HG03457 (cell line): Measurements from ENCODE around the gene ZNF615.
"Not testable (repeated sequence)": the region's sequence is repeated elsewhere in the genome, so short reads cannot be mapped to it uniquely, and the experiment has no call there.

Source experiments
- ATAC-seq: cut with Tn5 transposase; IDR thresholded peaks from one replicate; pipeline ENCODE4 v1.9.1; 2021; ENCODE audit warnings: moderate number of reproducible peaks; ENCODE audit not compliant: unreplicated experiment

Gene ZNF615

DNA sequence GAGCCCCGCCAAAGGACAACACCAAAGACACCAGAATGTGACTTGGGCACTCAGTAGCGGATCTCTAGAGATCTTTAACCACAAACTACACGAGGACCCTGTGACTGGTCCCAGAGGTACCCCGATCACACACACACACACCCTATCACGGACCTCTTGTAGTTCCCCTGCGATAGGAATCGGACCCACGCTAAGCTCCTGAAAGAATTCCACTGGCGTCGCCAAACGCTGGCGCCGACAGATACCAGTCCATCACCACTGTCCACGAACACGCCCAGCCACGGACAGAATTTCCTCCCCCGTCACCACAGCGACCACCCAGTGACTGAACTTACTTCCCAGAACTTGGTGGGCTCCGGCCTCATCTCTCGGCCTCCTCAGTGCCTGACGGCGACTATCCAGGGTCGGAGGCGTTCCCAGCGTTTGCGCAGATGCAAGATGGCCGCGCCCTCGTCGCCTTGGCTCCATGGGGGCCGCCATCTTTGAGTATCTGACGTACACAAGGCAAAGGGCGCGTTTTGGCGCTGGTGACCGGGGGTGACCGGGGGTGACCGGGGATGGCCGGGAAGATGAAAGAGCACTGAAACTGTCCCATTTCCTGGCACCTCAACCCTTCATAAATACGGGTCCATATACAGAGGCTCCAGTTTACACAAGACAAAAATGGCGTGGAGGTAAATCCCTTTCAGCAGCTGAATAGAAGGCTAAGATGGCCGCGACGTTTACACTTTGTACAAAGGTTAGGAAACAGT is at the start of gene ZNF615:
TSS of gene ZNF615 (minus strand) at position 406 of the 752 bp plus-strand sequence. CDS start 4,500 bp downstream, outside the sequence.
- peak; percentile 65 for ATAC-seq

DNA sequence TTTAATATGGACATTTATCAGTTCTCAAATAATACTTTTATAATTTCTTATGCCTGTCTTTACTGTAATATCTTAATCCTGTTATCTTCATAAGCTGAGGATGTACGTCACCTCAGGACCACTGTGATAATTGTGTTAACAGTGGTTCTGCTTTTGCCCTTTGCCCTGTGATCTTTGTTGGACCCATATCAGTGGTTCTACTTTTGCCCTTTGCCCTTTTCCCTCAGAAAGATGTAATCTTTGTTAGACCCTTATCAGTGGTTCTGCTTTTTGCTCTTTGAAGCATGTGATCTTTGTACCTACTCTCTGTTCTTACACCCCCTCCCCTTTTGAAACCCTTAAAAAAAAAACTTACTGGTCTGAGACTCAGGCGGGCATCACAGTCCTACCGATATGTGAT is 48.5 kb upstream of the ZNF615 start:
- ATAC-seq, result not testable (repeated sequence)

DNA sequence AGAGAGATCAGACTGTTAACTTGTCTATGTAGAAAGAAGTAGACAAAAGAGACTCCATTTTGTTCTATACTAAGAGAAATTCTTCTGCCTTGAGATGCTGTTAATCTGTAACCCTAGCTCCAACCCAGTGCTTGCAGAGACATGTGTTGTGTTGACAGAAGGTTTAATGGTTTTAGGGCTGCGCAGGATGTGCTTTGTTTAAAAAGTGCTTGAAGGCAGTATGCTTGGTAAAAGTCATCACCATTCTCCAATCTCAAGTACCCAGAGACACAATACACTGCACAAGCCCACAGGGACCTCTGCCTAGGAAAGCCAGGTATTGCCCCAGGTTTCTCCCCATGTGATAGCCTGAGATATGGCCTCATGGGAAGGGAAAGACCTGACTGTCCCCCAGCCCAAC is 43.7 kb upstream of the ZNF615 start:
- not testable (repeated sequence) for ATAC-seq

- peak; percentile 77 for ATAC-seq
Measured at GRCh38 chr19:52048555-52049501, 40.8 kb upstream of the ZNF615 start, which contains the start of gene ZNF432. Gene ZNF432 (minus strand): TSS chr19:52048838. CDS start chr19:52046868, 1,970 bp downstream.

DNA sequence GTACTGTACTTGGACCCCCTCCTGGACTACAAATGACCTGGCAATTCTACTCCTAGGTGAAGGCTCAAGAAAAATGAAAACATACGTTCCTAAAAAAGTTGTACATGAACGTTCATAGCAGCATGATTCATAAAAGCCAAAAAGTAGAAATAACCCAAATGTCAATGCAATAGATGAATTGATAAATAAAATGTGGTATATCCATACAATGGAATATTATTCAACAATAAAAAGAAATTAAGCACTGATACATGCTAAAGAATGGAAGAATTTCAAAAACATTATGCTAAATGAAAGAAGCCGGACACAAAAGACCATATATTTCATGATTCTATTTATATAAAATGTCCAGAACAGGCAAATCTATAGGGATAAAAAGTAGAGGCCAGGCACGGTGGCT is 31.2 kb upstream of the ZNF615 start:
- no peak for ATAC-seq

GRCh38 chr19:52034051-52034728 is 26.2 kb upstream of the ZNF615 start:
- no peak for ATAC-seq

DNA sequence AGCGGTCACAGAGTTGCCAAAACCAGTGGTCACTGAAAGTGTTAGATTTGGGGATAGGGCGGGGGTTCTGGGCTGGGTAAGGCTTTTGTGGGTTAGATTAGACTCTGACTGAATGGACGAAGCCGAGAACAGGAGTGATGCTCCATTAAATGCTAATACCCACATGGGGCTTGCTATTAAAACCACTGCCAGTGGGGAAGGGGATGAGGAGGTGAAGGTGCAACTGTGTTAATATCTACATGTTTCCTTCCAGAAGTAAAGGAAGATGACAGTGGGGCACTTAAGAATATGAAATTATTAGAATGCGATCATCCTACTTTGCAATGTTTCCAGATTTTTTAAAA is 20.7 kb upstream of the ZNF615 start:
- ATAC-seq, result no peak

- ATAC-seq, result peak; percentile 85
Measured at GRCh38 chr19:52028027-52028779, 20.2 kb upstream of the ZNF615 start, which contains the start of gene ZNF614. Gene ZNF614 (minus strand): TSS chr19:52028379. CDS start chr19:52025745, 2,634 bp downstream.

GRCh38 chr19:52026255-52026990 is 18.4 kb upstream of the ZNF615 start:
- not testable (repeated sequence) for ATAC-seq

DNA sequence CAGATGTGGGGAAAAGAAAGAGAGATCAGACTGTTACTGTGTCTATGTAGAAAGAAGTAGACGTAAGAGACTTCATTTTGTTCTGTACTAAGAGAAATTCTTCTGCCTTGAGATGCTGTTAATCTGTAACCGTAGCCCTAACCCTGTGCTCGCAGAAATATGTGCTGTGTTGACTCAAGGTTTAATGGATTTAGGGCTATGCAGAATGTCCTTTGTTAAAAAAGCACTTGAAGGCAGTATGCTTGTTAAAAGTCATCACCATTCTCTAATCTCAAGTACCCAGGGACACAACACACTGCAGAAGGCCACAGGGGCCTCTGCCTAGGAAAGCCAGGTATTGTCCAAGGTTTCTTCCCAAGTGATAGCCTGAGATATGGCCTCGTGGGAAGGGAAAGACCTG is 16.5 kb upstream of the ZNF615 start:
- ATAC-seq, result not testable (repeated sequence)

GRCh38 chr19:52022193-52022592 is 14.2 kb upstream of the ZNF615 start:
- ATAC-seq, result no peak

DNA sequence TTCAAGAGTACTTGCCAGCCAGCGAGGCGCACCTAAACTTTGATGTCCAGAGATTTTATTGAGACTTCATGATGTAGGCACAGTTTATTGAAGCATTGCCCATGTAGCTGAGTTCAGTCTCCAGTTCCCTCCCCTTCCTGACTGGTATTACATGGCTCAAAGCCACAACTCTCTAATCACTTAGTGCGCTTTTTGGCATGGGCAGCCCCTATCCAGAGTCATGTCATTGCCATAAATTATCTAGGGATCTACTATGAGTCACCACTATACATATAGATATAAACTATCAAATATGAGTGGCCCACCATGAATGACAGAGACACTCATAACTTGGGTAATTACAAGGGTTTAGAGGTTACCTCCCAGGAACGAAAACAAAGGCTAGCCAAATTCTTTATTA is 12.5 kb upstream of the ZNF615 start:
- no peak for ATAC-seq

- no peak for ATAC-seq
Measured at GRCh38 chr19:52010674-52011073, 2.7 kb upstream of the ZNF615 start.

DNA sequence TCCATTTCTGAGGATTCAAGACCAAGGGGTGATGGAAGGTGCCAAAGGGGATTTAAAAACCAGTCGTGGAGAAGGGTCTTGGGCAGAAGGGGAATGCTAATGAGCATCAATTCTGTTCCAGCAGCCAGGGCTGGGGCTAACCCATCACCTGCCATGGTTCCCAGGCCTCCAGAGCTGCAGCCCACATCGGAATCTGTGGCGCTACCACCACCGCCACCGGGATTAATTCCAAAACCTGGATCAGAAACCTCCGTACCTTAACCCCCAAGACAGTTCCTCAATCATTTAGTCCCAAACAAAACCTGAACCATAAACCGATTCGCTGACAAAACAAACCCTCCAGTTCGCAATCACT is 583 bp downstream of the ZNF615 start:
- ATAC-seq, result no peak

- no peak for ATAC-seq
Measured at GRCh38 chr19:51994048-51994644, 13.9 kb downstream of the ZNF615 start.

DNA sequence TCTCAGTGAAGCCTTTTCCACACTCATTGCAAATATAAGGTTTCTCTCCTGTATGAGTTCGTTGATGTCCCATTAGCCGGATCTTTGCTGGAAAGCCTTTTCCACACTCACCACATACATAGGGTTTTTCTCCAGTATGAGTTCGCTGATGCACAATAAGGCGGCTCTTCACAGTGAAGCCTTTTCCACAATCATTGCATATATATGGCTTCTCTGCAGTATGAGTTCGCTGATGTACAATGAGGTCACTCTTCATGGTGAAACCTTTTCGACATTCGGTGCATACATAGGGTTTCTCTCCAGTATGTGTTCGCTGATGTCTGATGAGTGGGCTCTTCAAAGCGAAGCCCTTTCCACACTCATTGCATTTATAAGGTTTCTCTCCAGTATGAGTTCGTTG is 14.6 kb downstream of the ZNF615 start:
- no peak for ATAC-seq

GRCh38 chr19:51986309-51987291 is 21.4 kb downstream of the ZNF615 start, which contains the start of gene ZNF350:
Gene ZNF350 (minus strand): TSS chr19:51986840. CDS start chr19:51974360, 12,480 bp downstream.
- peak; percentile 83 for ATAC-seq

DNA sequence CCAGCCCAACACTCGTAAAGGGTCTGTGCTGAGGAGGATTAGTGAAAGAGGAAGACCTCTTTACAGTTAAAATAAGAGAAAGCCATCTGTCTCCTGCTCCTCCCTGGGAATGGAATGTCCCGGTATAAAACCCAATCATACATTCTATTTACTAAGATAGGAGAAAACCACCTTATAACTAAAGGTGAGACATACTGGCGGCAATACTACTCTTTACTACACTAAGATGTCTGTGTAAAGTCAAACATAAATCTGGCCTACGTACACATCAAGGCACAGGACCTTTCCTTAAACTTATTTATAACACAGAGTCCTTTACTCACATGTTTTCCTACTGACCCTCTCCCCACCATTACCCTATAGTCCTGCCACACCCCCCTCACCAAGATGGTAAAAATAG is 24.6 kb downstream of the ZNF615 start:
- ATAC-seq, result no peak
